MM.1S (cell line): ENCODE data around the gene HNRNPLL.

Source experiments
- DNase-seq: peaks from one replicate; pipeline ENCODE4 v3.0.0-alpha.2; 2015
- H2AFZ ChIP-seq: fragments of 300-600 bp; sonication (generic); 2 replicates; pipeline ENCODE4 v1.6.0; 2016; ENCODE audit warnings: antibody characterized with exemption, low read length
- H3F3A ChIP-seq: fragments of 300-600 bp; sonication (generic); 2 replicates; pipeline ENCODE4 v1.6.1; 2016; ENCODE audit warnings: mild to moderate bottlenecking, antibody characterized with exemption, low read length, moderate library complexity, mixed read lengths; ENCODE audit not compliant: insufficient read depth
- H3K27ac ChIP-seq: fragments of 300-600 bp; sonication (generic); 2 replicates; pipeline ENCODE4 v1.5.1; 2016; ENCODE audit warnings: mild to moderate bottlenecking, low read length
- H3K27me3 ChIP-seq: fragments of 300-600 bp; sonication (generic); replicated peaks from 2 replicates; pipeline ENCODE4 v1.6.0; 2016; ENCODE audit warnings: low read length; ENCODE audit not compliant: insufficient read depth
- H3K36me3 ChIP-seq: fragments of 300-600 bp; sonication (generic); replicated peaks from 2 replicates; pipeline ENCODE4 v1.6.1; 2016; ENCODE audit warnings: mild to moderate bottlenecking, low read length, mixed read lengths; ENCODE audit not compliant: insufficient read depth
- H3K4me1 ChIP-seq: fragments of 300-600 bp; sonication (generic); 2 replicates; pipeline ENCODE4 v1.6.1; 2016; ENCODE audit warnings: low read length, mixed read lengths
- H3K4me2 ChIP-seq: fragments of 300-600 bp; sonication (generic); 2 replicates; pipeline ENCODE4 v1.6.0; 2016; ENCODE audit warnings: low read depth, low read length
- H3K4me3 ChIP-seq: fragments of 300-600 bp; sonication (generic); 2 replicates; pipeline ENCODE4 v1.5.1; 2016; ENCODE audit warnings: low read length, mixed read lengths
- H3K79me2 ChIP-seq: fragments of 300-600 bp; sonication (generic); 2 replicates; pipeline ENCODE4 v1.6.1; 2016; ENCODE audit warnings: mixed run types, low read length, mixed read lengths
- H3K9ac ChIP-seq: fragments of 300-600 bp; sonication (generic); 2 replicates; pipeline ENCODE4 v1.6.1; 2016; ENCODE audit warnings: low read length, mixed read lengths
- H3K9me2 ChIP-seq: fragments of 300-600 bp; sonication (generic); replicated peaks from 2 replicates; pipeline ENCODE4 v1.6.1; 2016; ENCODE audit warnings: mild to moderate bottlenecking, low read length, mixed read lengths; ENCODE audit not compliant: insufficient read depth
- H3K9me3 ChIP-seq: fragments of 300-600 bp; sonication (generic); replicated peaks from 2 replicates; pipeline ENCODE4 v1.6.1; 2016; ENCODE audit warnings: mild to moderate bottlenecking, low read length, mixed read lengths; ENCODE audit not compliant: insufficient read depth
- H4K20me1 ChIP-seq: fragments of 300-600 bp; sonication (generic); 2 replicates; pipeline ENCODE4 v1.6.1; 2016; ENCODE audit warnings: mild to moderate bottlenecking, low read length, moderate library complexity, mixed read lengths; ENCODE audit not compliant: insufficient read depth
- CTCF ChIP-seq: fragments of 300-600 bp; sonication (generic); IDR thresholded peaks from 2 replicates; pipeline ENCODE4 v1.5.1; 2016; ENCODE audit warnings: antibody characterized with exemption, low read length, mixed read lengths
- EZH2 ChIP-seq: fragments of 300-600 bp; sonication (generic); optimal IDR thresholded peaks from 2 replicates; pipeline ENCODE3; 2017; ENCODE audit warnings: low read depth, mild to moderate bottlenecking, antibody characterized with exemption, low read length, mixed read lengths
- EZH2phosphoT487 ChIP-seq: fragments of 300-600 bp; sonication (generic); IDR thresholded peaks from 2 replicates; pipeline ENCODE4 v1.6.1; 2018; ENCODE audit warnings: antibody characterized with exemption, low read length

HNRNPLL gene

GRCh38 chr2:38560092-38560491, 42.6 kb downstream of the HNRNPLL start:
- TF ChIP-seq EZH2phosphoT487 (no peak), EZH2 (no peak), CTCF (no peak)
- no peak overlapping the region for H2AFZ ChIP-seq
- no peak overlapping the region for H3K27ac ChIP-seq
- H3K27me3 ChIP-seq = no peaks in the 10 kb centered on the region
- no peaks in the 10 kb centered on the region for H3K36me3 ChIP-seq
- H4K20me1 ChIP-seq = no peaks in the 10 kb centered on the region
- H3K9me3 ChIP-seq = no peaks in the 10 kb centered on the region
- no peaks in the 10 kb centered on the region for H3F3A ChIP-seq
- H3K4me2 ChIP-seq = no peak overlapping the region
- DNase-seq = no peak
- no peaks in the 10 kb centered on the region for H3K9me2 ChIP-seq
- H3K79me2 ChIP-seq = no peaks in the 10 kb centered on the region
- H3K4me3 ChIP-seq = no peak overlapping the region
- H3K9ac ChIP-seq = no peak overlapping the region
- no peaks in the 10 kb centered on the region for H3K4me1 ChIP-seq

GRCh38 chr2:38557981-38558380, 44.7 kb downstream of the HNRNPLL start:
- H3K4me2 ChIP-seq = no peak overlapping the region
- no peak overlapping the region for H3K4me3 ChIP-seq
- H3K9ac ChIP-seq = no peak overlapping the region
- H4K20me1 ChIP-seq = no peaks in the 10 kb centered on the region
- H3K36me3 ChIP-seq = no peaks in the 10 kb centered on the region
- no peaks in the 10 kb centered on the region for H3K27me3 ChIP-seq
- no peak for DNase-seq
- H3K4me1 ChIP-seq = no peaks in the 10 kb centered on the region
- TF ChIP-seq CTCF (no peak), EZH2 (no peak), EZH2phosphoT487 (no peak)
- H3K27ac ChIP-seq = no peak overlapping the region
- no peak overlapping the region for H2AFZ ChIP-seq
- H3K9me2 ChIP-seq = no peaks in the 10 kb centered on the region
- H3K79me2 ChIP-seq = no peaks in the 10 kb centered on the region
- H3F3A ChIP-seq = no peaks in the 10 kb centered on the region
- no peaks in the 10 kb centered on the region for H3K9me3 ChIP-seq

DNA sequence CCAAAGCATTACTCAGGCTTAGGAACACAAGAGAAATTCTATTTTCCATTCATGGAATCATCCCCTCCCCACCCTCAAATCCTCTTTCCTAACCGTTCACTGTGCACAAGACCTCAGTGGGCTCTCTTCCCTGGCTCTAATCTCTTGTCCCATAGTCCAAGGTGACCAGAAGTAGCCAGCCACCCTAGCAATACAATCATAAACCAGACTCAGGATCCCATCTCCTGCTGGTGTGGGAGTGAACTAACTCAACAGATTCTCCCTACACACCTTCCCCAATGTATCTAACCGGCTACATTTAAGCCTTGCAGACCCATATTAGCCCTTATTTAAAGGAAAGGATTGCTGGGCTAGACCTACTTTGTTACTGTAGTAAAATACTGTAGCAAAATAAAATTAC, 45.5 kb downstream of the HNRNPLL start:
- Histone ChIP-seq H3K9me3 (no peaks in the 10 kb centered on the region), H3K27me3 (no peaks in the 10 kb centered on the region), H4K20me1 (no peaks in the 10 kb centered on the region), H3K36me3 (no peaks in the 10 kb centered on the region), H3K9ac (no peak overlapping the region), H2AFZ (no peak overlapping the region), H3F3A (no peaks in the 10 kb centered on the region), H3K27ac (no peak overlapping the region), H3K9me2 (no peaks in the 10 kb centered on the region), H3K4me3 (no peak overlapping the region), H3K79me2 (no peaks in the 10 kb centered on the region), H3K4me2 (no peak overlapping the region), H3K4me1 (no peaks in the 10 kb centered on the region)
- TF ChIP-seq EZH2 (no peak), EZH2phosphoT487 (no peak), CTCF (no peak)
- no peak for DNase-seq
